Gastrocnemius medialis (tissue), 4 donors: Measurements from ENCODE around the gene UNC80. TPM values are rescaled to one million over a fixed set of nuclear protein-coding genes. Genes with fewer than 3 reads are reported as not detected.

Experiments used
- ATAC-seq, 2 donors: fragments of 150-250 bp; one replicate each; pipeline ENCODE4 v1.9.1; 2016
- DNase-seq, 2 donors: peaks; one replicate each; pipeline ENCODE4 v3.0.0-alpha.2; 2019
- H3K27ac ChIP-seq, 4 donors: fragments of 200-600 bp; sonication (generic); 1 replicate in 1 of 4; 2 replicates in 3 of 4; pipeline ENCODE4 v1.5.1; 2016 to 2018; ENCODE audit warnings: mild to moderate bottlenecking in 2 of 4, moderate library complexity in 1 of 4
- H3K27me3 ChIP-seq, 3 donors: fragments of 200-600 bp; sonication (generic) in 2 of 3; 1 replicate in 1 of 3; 2 replicates in 2 of 3; pipeline versions ENCODE4 v1.5.1 to v1.6.0; 2016 to 2019; ENCODE audit warnings: mild to moderate bottlenecking in 1 of 3, moderate library complexity in 1 of 3
- H3K36me3 ChIP-seq, 2 donors: fragments of 200-600 bp; sonication (generic) in 1 of 2; one replicate each; pipeline ENCODE4 v1.5.1; 2017 to 2018
- H3K4me1 ChIP-seq, 2 donors: fragments of 200-600 bp; sonication (generic) in 1 of 2; one replicate each; pipeline ENCODE4 v1.5.1; 2016 to 2017; ENCODE audit warnings: mild to moderate bottlenecking in 2 of 2
- H3K4me3 ChIP-seq, 4 donors: fragments of 200-600 bp; sonication (generic) in 3 of 4; 1 replicate in 1 of 4; 2 replicates in 3 of 4; pipeline ENCODE4 v1.5.1; 2016 to 2019; ENCODE audit warnings: mild to moderate bottlenecking in 2 of 4
- H3K9me3 ChIP-seq, 3 donors: fragments of 200-600 bp; sonication (generic) in 2 of 3; 1 replicate in 1 of 3; 2 replicates in 2 of 3; pipeline ENCODE4 v1.5.1; 2016 to 2019
- CTCF ChIP-seq, 5 experiments: fragments of 450-650 bp in 3 of 5; fragments of 200-600 bp in 2 of 5; sonication (generic) in 2 of 5; IDR thresholded peaks in 4 of 5; conservative IDR thresholded peaks in 1 of 5; 1 replicate in 4 of 5; 2 replicates in 1 of 5; pipeline ENCODE4 v1.5.1; 2016 to 2019; ENCODE audit warnings: antibody characterized with exemption in 5 of 5, mild to moderate bottlenecking in 3 of 5, moderate library complexity in 3 of 5
- POLR2A ChIP-seq, 2 donors: fragments of 450-650 bp; IDR thresholded peaks; one replicate each; pipeline ENCODE4 v1.6.1; 2017; ENCODE audit warnings: antibody characterized with exemption in 2 of 2, mild to moderate bottlenecking in 2 of 2, moderate library complexity in 2 of 2
- in situ Hi-C, 4 donors: fragments of 200-750 bp; cut with MboI; loops; one replicate each; pipeline versions ENCODE4 v1.15.0 to v1.8.0; 2017; ENCODE audit warnings: low sequenced_read_pairs in 4 of 4
- intact Hi-C: fragments of 100-400 bp; cut with DNase I; formaldehyde crosslinking; loops from one replicate; pipeline ENCODE4 v1.15.1; 2023; ENCODE audit warnings: low total_unique reads
- total RNA-seq, 4 donors: library from RNA; depleted of rRNA; stranded (reverse); fragments of >200 nt; gene quantifications; one replicate each; pipeline versions ENCODE4 v1.1.0 to v1.2.3, GENCODE V29; 2016

The UNC80 gene
- total RNA-seq, 4 donors from 2014 or later = not detected

DNA sequence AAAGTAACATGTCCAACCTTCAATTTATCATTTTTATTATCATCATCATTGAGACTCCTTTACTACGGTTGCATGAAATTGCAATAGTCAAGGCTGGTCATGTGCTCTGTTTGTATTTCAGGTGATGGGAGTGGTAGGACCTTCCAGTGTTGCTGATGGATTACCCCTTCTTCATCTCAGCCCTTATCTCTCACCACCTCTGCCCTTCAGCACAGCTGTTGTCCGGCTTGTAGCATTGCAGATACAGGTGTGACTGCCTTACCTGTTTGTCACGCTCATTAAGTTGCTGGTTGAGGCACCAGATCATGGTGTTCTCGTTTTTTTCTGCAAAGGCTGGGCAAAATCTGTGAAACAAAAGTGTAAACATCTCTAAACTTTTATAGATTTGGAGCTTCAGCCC, 199.1 kb downstream of the UNC80 start:
- ATAC-seq (no peak), DNase-seq (no peak)
- no peak for TF ChIP-seq POLR2A (IDR thresholded peaks at IDR 0.05)
- no peak for TF ChIP-seq CTCF (IDR thresholded peaks at IDR 0.05 in 4 of 5, conservative IDR thresholded peaks at IDR 0.05 in 1 of 5)
- intact Hi-C loops = loop anchor here (10.0 kb wide), 1 partner anchor 424 kb away; no protein-coding TSS in a partner anchor
- H3K36me3 ChIP-seq = no peaks in the 10 kb centered on the region
- in situ Hi-C loops = loop anchor here in 1 of 4 donors (25.0 kb wide), 1 partner anchor 633 kb away; no protein-coding TSS in a partner anchor
- no peak overlapping the region for H3K4me3 ChIP-seq
- H3K4me1 ChIP-seq = no peaks in the 10 kb centered on the region
- no peak overlapping the region for H3K27ac ChIP-seq
- H3K9me3 ChIP-seq = no peaks in the 10 kb centered on the region
- H3K27me3 ChIP-seq = peaks cover 0 to 4% (median 0%) of the 10 kb centered on the region in 3 donors

GRCh38 chr2:209973328-209973727, 201.7 kb downstream of the UNC80 start:
- Histone ChIP-seq H3K36me3 (no peaks in the 10 kb centered on the region), H3K27ac (no peak overlapping the region), H3K4me1 (no peaks in the 10 kb centered on the region), H3K9me3 (no peaks in the 10 kb centered on the region), H3K4me3 (no peak overlapping the region), H3K27me3 (peaks cover 0 to 4% (median 0%) of the 10 kb centered on the region in 3 donors)
- intact Hi-C loops (loop anchor here (10.0 kb wide), 1 partner anchor 421 kb away; no protein-coding TSS in a partner anchor), in situ Hi-C loops (loop anchor here in 1 of 4 donors (25.0 kb wide), 1 partner anchor 636 kb away; no protein-coding TSS in a partner anchor)
- DNase-seq = no peak
- ATAC-seq = no peak
- no peak for TF ChIP-seq CTCF (IDR thresholded peaks at IDR 0.05 in 4 of 5, conservative IDR thresholded peaks at IDR 0.05 in 1 of 5)
- no peak for TF ChIP-seq POLR2A (IDR thresholded peaks at IDR 0.05)

DNA sequence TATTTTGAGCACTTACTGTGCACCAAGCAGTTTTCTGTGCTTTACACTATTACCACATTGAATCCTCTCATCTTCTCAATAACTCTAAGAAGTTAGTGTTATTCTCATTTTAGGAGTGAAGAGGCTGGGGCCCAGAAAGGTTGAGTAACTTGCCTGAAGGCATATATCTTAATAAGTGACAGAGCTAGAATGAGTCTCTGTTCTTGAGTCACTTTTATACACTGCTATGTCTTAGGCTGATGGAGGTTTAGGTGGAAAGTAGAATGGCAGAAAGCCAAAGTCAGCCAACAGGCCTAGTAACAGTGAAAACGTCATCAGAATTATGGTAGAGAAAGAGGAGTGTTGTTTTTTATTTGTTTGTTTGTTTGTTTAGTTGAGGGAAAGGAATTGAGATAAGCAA, 202.9 kb downstream of the UNC80 start:
- in situ Hi-C loops (loop anchor here in 1 of 4 donors (25.0 kb wide), 1 partner anchor 637 kb away; no protein-coding TSS in a partner anchor), intact Hi-C loops (loop anchor here (10.0 kb wide), 1 partner anchor 420 kb away; no protein-coding TSS in a partner anchor)
- H3K9me3 ChIP-seq = no peaks in the 10 kb centered on the region
- H3K36me3 ChIP-seq = no peaks in the 10 kb centered on the region
- H3K4me3 ChIP-seq = no peak overlapping the region
- TF ChIP-seq POLR2A (IDR thresholded peaks at IDR 0.05) = no peak
- TF ChIP-seq CTCF (IDR thresholded peaks at IDR 0.05 in 4 of 5, conservative IDR thresholded peaks at IDR 0.05 in 1 of 5) = no peak
- DNase-seq (no peak), ATAC-seq (no peak)
- H3K27ac ChIP-seq = no peak overlapping the region
- H3K4me1 ChIP-seq = no peaks in the 10 kb centered on the region
- peaks cover 0 to 4% (median 0%) of the 10 kb centered on the region in 3 donors for H3K27me3 ChIP-seq

- no peak overlapping the region for H3K27ac ChIP-seq
- H3K4me3 ChIP-seq = no peak overlapping the region
- DNase-seq (no peak), ATAC-seq (no peak)
- intact Hi-C loops (loop anchor here (1.0 to 10.0 kb wide), 3 partner anchors 218 to 418 kb away; no protein-coding TSS in a partner anchor), in situ Hi-C loops (loop anchor here (5.0 to 25.0 kb wide), 2 partner anchors 220 to 435 kb away; no protein-coding TSS in a partner anchor)
- TF ChIP-seq CTCF (IDR thresholded peaks at IDR 0.05 in 4 of 5, conservative IDR thresholded peaks at IDR 0.05 in 1 of 5) (no peak), POLR2A (IDR thresholded peaks at IDR 0.05) (no peak)
- no peaks in the 10 kb centered on the region for H3K36me3 ChIP-seq
- H3K27me3 ChIP-seq = peaks cover 0 to 4% (median 0%) of the 10 kb centered on the region in 3 donors
- no peaks in the 10 kb centered on the region for H3K9me3 ChIP-seq
- H3K4me1 ChIP-seq = no peaks in the 10 kb centered on the region
Measured at GRCh38 chr2:209976698-209977385, 205.2 kb downstream of the UNC80 start.
